SU-DHL-6 (cell line): ENCODE measurements around the gene FBXL2.

ENCODE experiments used
- H2AFZ ChIP-seq: fragments of 200-600 bp; sonication (generic); 2 replicates; pipeline ENCODE4 v1.6.1; 2014; ENCODE audit warnings: low read depth, mild to moderate bottlenecking, moderate library complexity, mixed read lengths, antibody characterized with exemption, low read length; ENCODE audit not compliant: severe bottlenecking
- H3F3A ChIP-seq: fragments of 200-600 bp; shearing (Covaris generic); 2 replicates; pipeline ENCODE4 v1.6.0; 2016; ENCODE audit warnings: antibody characterized with exemption, mild to moderate bottlenecking; ENCODE audit not compliant: insufficient read depth
- H3K27ac ChIP-seq: fragments of 200-600 bp; sonication (generic); 2 replicates; pipeline ENCODE4 v1.5.1; 2016; ENCODE audit warnings: low read depth, mild to moderate bottlenecking, low read length, moderate library complexity, mixed read lengths
- H3K27me3 ChIP-seq: fragments of 200-600 bp; sonication (generic), shearing (Covaris generic); 2 replicates; pipeline ENCODE4 v1.6.0; 2014; ENCODE audit warnings: mild to moderate bottlenecking, low read length
- H3K36me3 ChIP-seq: fragments of 200-600 bp; sonication (generic); 2 replicates; pipeline ENCODE4 v1.6.1; 2014; ENCODE audit warnings: mild to moderate bottlenecking, low read length, mixed read lengths
- H3K4me2 ChIP-seq: fragments of 300-600, 200-600 bp; shearing (Covaris generic), sonication (generic); 2 replicates; pipeline ENCODE4 v1.6.0; 2014; ENCODE audit warnings: low read length, low read depth, mild to moderate bottlenecking; ENCODE audit not compliant: poor library complexity, severe bottlenecking
- H3K4me3 ChIP-seq: fragments of 200-600 bp; sonication (generic); 2 replicates; pipeline ENCODE4 v1.5.1; 2014; ENCODE audit warnings: antibody characterized with exemption, low read length, mild to moderate bottlenecking, mixed read lengths; ENCODE audit not compliant: insufficient read depth, poor library complexity, severe bottlenecking
- H3K79me2 ChIP-seq: fragments of 200-600 bp; sonication (generic); 2 replicates; pipeline ENCODE4 v1.6.1; 2014; ENCODE audit warnings: mild to moderate bottlenecking, low read length, moderate library complexity; ENCODE audit not compliant: insufficient read depth
- H3K9ac ChIP-seq: fragments of 200-600 bp; sonication (generic); 2 replicates; pipeline ENCODE4 v1.7.0; 2014; ENCODE audit warnings: mild to moderate bottlenecking, low read length
- H3K9me2 ChIP-seq: fragments of 200-600 bp; sonication (generic); replicated peaks from 2 replicates; pipeline ENCODE4 v1.6.1; 2014; ENCODE audit warnings: low read length; ENCODE audit not compliant: insufficient read depth
- H3K9me3 ChIP-seq: fragments of 200-600 bp; sonication (generic); 2 replicates; pipeline ENCODE4 v1.6.1; 2014; ENCODE audit warnings: low read length, mixed read lengths; ENCODE audit not compliant: insufficient read depth
- H4K20me1 ChIP-seq: fragments of 200-600 bp; sonication (generic); 2 replicates; pipeline ENCODE4 v1.6.1; 2014; ENCODE audit warnings: low read depth, mild to moderate bottlenecking, antibody characterized with exemption, low read length, moderate library complexity, mixed read lengths
- EZH2phosphoT487 ChIP-seq: fragments of 200-600 bp; sonication (generic), shearing (Covaris generic); conservative IDR thresholded peaks from 2 replicates; pipeline ENCODE4 v1.6.1; 2018; ENCODE audit warnings: mild to moderate bottlenecking, antibody characterized with exemption, low read length, moderate library complexity, mixed read lengths
- TF ChIP-seq, protein P1 (sequence below): fragments of 200-600 bp; sonication (generic); IDR thresholded peaks from one replicate; pipeline ENCODE4 v1.5.1; 2017; ENCODE audit warnings: antibody characterized with exemption, mild to moderate bottlenecking, low read length, moderate library complexity; ENCODE audit not compliant: insufficient read depth, poor library complexity, severe bottlenecking

The FBXL2 gene

GRCh38 chr3:33430061-33430460 is 152.8 kb downstream of the FBXL2 start:
- peaks cover 45% of the 10 kb centered on the region for H4K20me1 ChIP-seq
- H3F3A ChIP-seq = no peaks in the 10 kb centered on the region
- H3K27ac ChIP-seq = no peak overlapping the region
- no peak overlapping the region for H3K9ac ChIP-seq
- H3K4me2 ChIP-seq = peak overlapping the region; percentile 26
- H2AFZ ChIP-seq = no peak overlapping the region
- no peaks in the 10 kb centered on the region for H3K9me2 ChIP-seq
- peaks cover 100% of the 10 kb centered on the region for H3K79me2 ChIP-seq
- TF ChIP-seq, protein P1, sequence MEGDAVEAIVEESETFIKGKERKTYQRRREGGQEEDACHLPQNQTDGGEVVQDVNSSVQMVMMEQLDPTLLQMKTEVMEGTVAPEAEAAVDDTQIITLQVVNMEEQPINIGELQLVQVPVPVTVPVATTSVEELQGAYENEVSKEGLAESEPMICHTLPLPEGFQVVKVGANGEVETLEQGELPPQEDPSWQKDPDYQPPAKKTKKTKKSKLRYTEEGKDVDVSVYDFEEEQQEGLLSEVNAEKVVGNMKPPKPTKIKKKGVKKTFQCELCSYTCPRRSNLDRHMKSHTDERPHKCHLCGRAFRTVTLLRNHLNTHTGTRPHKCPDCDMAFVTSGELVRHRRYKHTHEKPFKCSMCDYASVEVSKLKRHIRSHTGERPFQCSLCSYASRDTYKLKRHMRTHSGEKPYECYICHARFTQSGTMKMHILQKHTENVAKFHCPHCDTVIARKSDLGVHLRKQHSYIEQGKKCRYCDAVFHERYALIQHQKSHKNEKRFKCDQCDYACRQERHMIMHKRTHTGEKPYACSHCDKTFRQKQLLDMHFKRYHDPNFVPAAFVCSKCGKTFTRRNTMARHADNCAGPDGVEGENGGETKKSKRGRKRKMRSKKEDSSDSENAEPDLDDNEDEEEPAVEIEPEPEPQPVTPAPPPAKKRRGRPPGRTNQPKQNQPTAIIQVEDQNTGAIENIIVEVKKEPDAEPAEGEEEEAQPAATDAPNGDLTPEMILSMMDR = no peak
- no peak for TF ChIP-seq EZH2phosphoT487
- no peak overlapping the region for H3K4me3 ChIP-seq
- peaks cover 4% of the 10 kb centered on the region; the same call in 1 of the 2 replicates for H3K36me3 ChIP-seq
- no peaks in the 10 kb centered on the region for H3K9me3 ChIP-seq
- H3K27me3 ChIP-seq = no peaks in the 10 kb centered on the region

DNA sequence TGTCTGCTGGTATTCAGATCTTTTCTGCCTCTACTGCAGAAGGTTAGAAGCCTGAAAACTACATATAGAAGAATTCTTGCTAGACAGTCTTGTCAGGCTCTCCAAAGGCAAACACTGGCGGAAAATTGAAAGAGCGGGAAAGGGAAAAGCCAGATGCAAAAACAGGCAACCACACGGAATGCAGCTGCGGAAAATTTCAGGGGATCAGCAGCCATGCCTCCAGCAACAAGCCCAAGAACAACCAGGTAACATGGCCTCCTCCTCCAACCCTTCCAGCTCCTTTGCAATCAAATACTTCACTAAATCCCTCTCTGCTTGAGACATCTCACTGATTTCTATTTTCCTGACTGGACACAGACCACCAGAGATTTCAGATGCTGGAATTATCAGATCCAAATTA is 153.3 kb downstream of the FBXL2 start:
- no peaks in the 10 kb centered on the region for H3K9me2 ChIP-seq
- H3K27me3 ChIP-seq = no peaks in the 10 kb centered on the region
- peaks cover 100% of the 10 kb centered on the region for H3K79me2 ChIP-seq
- H3K36me3 ChIP-seq = no peaks in the 10 kb centered on the region
- peak overlapping the region; percentile 26 for H3K4me2 ChIP-seq
- H3K9me3 ChIP-seq = no peaks in the 10 kb centered on the region
- H3K27ac ChIP-seq = no peak overlapping the region
- H3K4me3 ChIP-seq = no peak overlapping the region
- H2AFZ ChIP-seq = no peak overlapping the region
- no peak for TF ChIP-seq EZH2phosphoT487
- TF ChIP-seq, protein P1 = no peak
- H4K20me1 ChIP-seq = peaks cover 46% of the 10 kb centered on the region; the same call in 1 of the 2 replicates
- H3K9ac ChIP-seq = no peak overlapping the region
- H3F3A ChIP-seq = no peaks in the 10 kb centered on the region

GRCh38 chr3:33433843-33434242 is 156.6 kb downstream of the FBXL2 start:
- H2AFZ ChIP-seq = no peak overlapping the region
- no peaks in the 10 kb centered on the region for H3K36me3 ChIP-seq
- H3K9me2 ChIP-seq = no peaks in the 10 kb centered on the region
- TF ChIP-seq, protein P1 = no peak
- TF ChIP-seq EZH2phosphoT487 = no peak
- H3K9ac ChIP-seq = no peak overlapping the region
- H3K9me3 ChIP-seq = no peaks in the 10 kb centered on the region
- peaks cover 100% of the 10 kb centered on the region for H3K79me2 ChIP-seq
- no peaks in the 10 kb centered on the region for H3F3A ChIP-seq
- H3K27ac ChIP-seq = no peak overlapping the region
- no peaks in the 10 kb centered on the region for H3K27me3 ChIP-seq
- peaks cover 55% of the 10 kb centered on the region for H4K20me1 ChIP-seq
- H3K4me2 ChIP-seq = peak overlapping the region; percentile 16
- H3K4me3 ChIP-seq = no peak overlapping the region
